HCT116 (cell line): ENCODE results near the gene NXN. TPM values are rescaled to one million over a fixed set of nuclear protein-coding genes. Genes with fewer than 3 reads are reported as not detected.

ENCODE experiments used
- ATAC-seq: fragments of 200-7000 bp; cut with Tn5 transposase; 2 replicates; pipeline ENCODE4 v1.9.1; 2020; ENCODE audit warnings: mild to moderate bottlenecking, moderate library complexity
- BruUV-seq: library from RNA; stranded (reverse); fragments of 400-500 nt; replicated peaks from 2 replicates; lab custom pipeline; 2021; lab: Mats Ljungman, UMichigan
- CTCF ChIA-PET: fragments of 300-600 bp; sonication (Branson Sonifier 250); formaldehyde crosslinking; loops from one replicate; lab custom pipeline; 2021; ENCODE audit warnings: antibody characterized with exemption; lab: Charles Lee
- POLR2A ChIA-PET: fragments of 300-600, 350-600 bp; sonication (Branson Sonifier 250); formaldehyde crosslinking; loops from one replicate; lab custom pipeline; 2021; ENCODE audit warnings: antibody characterized with exemption; lab: Charles Lee
- RAD21 ChIA-PET, 2 experiments: fragments of 300-600 bp; sonication (Branson Sonifier 250); formaldehyde crosslinking; loops; one replicate each; lab custom pipeline; 2023; ENCODE audit warnings: low total read pairs in 2 of 2; ENCODE audit not compliant: uncharacterized antibody in 2 of 2, unreplicated experiment in 2 of 2, low non-redundant PET in 1 of 2; lab: Charles Lee
- DNase-seq: peaks from one replicate; pipeline ENCODE4 v3.0.0-alpha.2; 2010; ENCODE audit warnings: low read depth, low spot score
- H2AFZ ChIP-seq: fragments of 200-600 bp; shearing (Covaris generic), sonication (generic); 2 replicates; pipeline ENCODE4 v1.6.1; 2017; ENCODE audit warnings: low read depth, mixed run types, mixed read lengths, antibody characterized with exemption, low read length; ENCODE audit not compliant: poor library complexity, severe bottlenecking
- H3K27ac ChIP-seq: 2 replicates; pipeline ENCODE4 v1.5.1; 2012; ENCODE audit warnings: low read depth, low read length
- H3K27me3 ChIP-seq: fragments of 200-600 bp; sonication (generic); 2 replicates; pipeline ENCODE4 v1.6.1; 2016; ENCODE audit warnings: mixed run types, low read length, mixed read lengths; ENCODE audit not compliant: insufficient read depth
- H3K36me3 ChIP-seq, 2 experiments: fragments of 200-500 bp in 1 of 2; fragments of 200-600 bp in 1 of 2; sonication (Bioruptor generic) in 1 of 2; sonication (generic) in 1 of 2; 2 replicates each; pipeline versions ENCODE4 v1.5.1 to v1.6.1; 2014 to 2016; ENCODE audit warnings: low read length in 2 of 2, inconsistent platforms in 1 of 2, mixed read lengths in 1 of 2, mixed run types in 1 of 2; ENCODE audit not compliant: insufficient read depth in 2 of 2, control insufficient read depth in 1 of 2
- H3K4me1 ChIP-seq, 2 experiments: fragments of 200-600 bp in 1 of 2; sonication (generic) in 1 of 2; 2 replicates each; pipeline versions ENCODE4 v1.5.1 to v1.6.1; 2012 to 2017; ENCODE audit warnings: low read length in 2 of 2, inconsistent platforms in 1 of 2, mild to moderate bottlenecking in 1 of 2, mixed read lengths in 1 of 2, mixed run types in 1 of 2, moderate library complexity in 1 of 2; ENCODE audit not compliant: insufficient read depth in 2 of 2, control insufficient read depth in 1 of 2
- H3K4me2 ChIP-seq: fragments of 200-600 bp; sonication (generic); 2 replicates; pipeline ENCODE4 v1.6.1; 2017; ENCODE audit warnings: mixed run types, low read length, mixed read lengths
- H3K4me3 ChIP-seq, 2 experiments: fragments of 200-600 bp in 1 of 2; sonication (generic) in 1 of 2; replicated peaks in 1 of 2; 2 replicates each; pipeline ENCODE4 v1.5.1; 2011 to 2016; ENCODE audit warnings: low read length in 2 of 2, control low read depth in 1 of 2, low read depth in 1 of 2, mild to moderate bottlenecking in 1 of 2, mixed read lengths in 1 of 2, mixed run types in 1 of 2
- H3K79me2 ChIP-seq: fragments of 200-600 bp; sonication (generic); 2 replicates; pipeline ENCODE4 v1.6.1; 2017; ENCODE audit warnings: mild to moderate bottlenecking, mixed run types, low read length, moderate library complexity, mixed read lengths; ENCODE audit not compliant: insufficient read depth
- H3K9ac ChIP-seq: fragments of 200-600 bp; sonication (generic); 2 replicates; pipeline ENCODE4 v1.6.1; 2016; ENCODE audit warnings: low read length, mixed read lengths
- H3K9me2 ChIP-seq: fragments of 200-600 bp; sonication (generic), shearing (Covaris generic); 2 replicates; pipeline ENCODE4 v1.6.1; 2017; ENCODE audit warnings: mixed run types, mild to moderate bottlenecking, moderate library complexity; ENCODE audit not compliant: insufficient read depth
- H3K9me3 ChIP-seq, 2 experiments: fragments of 200-500 bp in 1 of 2; fragments of 200-600 bp in 1 of 2; sonication (Bioruptor generic) in 1 of 2; sonication (generic) in 1 of 2; 2 replicates each; pipeline ENCODE4 v1.6.1; 2014 to 2017; ENCODE audit warnings: low read length in 2 of 2, mixed read lengths in 2 of 2, inconsistent platforms in 1 of 2, low read depth in 1 of 2, mild to moderate bottlenecking in 1 of 2, mixed run types in 1 of 2, moderate library complexity in 1 of 2; ENCODE audit not compliant: control insufficient read depth in 1 of 2, insufficient read depth in 1 of 2
- H4K20me1 ChIP-seq: fragments of 200-600 bp; sonication (generic), shearing (Covaris generic); 2 replicates; pipeline ENCODE4 v1.6.1; 2017; ENCODE audit warnings: mixed run types, mild to moderate bottlenecking, moderate library complexity; ENCODE audit not compliant: insufficient read depth
- CTCF ChIP-seq, 3 experiments: fragments of 200-600 bp in 1 of 3; sonication (generic) in 1 of 3; IDR thresholded peaks in 2 of 3; conservative IDR thresholded peaks in 1 of 3; 2 replicates each; pipeline ENCODE4 v1.5.1; 2012 to 2017; ENCODE audit warnings: low read depth in 2 of 3, low read length in 2 of 3, antibody characterized with exemption in 1 of 3, borderline replicate concordance in 1 of 3, control low read depth in 1 of 3, mild to moderate bottlenecking in 1 of 3, mixed read lengths in 1 of 3, mixed run types in 1 of 3, moderate library complexity in 1 of 3; ENCODE audit not compliant: insufficient read depth in 1 of 3
- EGR1 ChIP-seq: IDR thresholded peaks from 2 replicates; pipeline ENCODE4 v1.6.1; 2012; ENCODE audit warnings: low read depth
- ELF1 ChIP-seq: IDR thresholded peaks from 2 replicates; pipeline ENCODE4 v1.6.1; 2012; ENCODE audit warnings: low read depth, borderline replicate concordance
- EZH2phosphoT487 ChIP-seq: fragments of 200-600 bp; IDR thresholded peaks from 2 replicates; pipeline ENCODE4 v1.6.1; 2018; ENCODE audit warnings: antibody characterized with exemption, borderline replicate concordance
- JUND ChIP-seq: IDR thresholded peaks from 2 replicates; pipeline ENCODE4 v1.6.1; 2012
- MAX ChIP-seq: IDR thresholded peaks from 2 replicates; pipeline ENCODE4 v1.6.1; 2012
- POLR2A ChIP-seq: IDR thresholded peaks from 2 replicates; pipeline ENCODE4 v1.7.0; 2011; ENCODE audit warnings: borderline replicate concordance; ENCODE audit not compliant: insufficient read depth, insufficient read length; ENCODE audit errors: extremely low read depth
- POLR2AphosphoS5 ChIP-seq: IDR thresholded peaks from 2 replicates; pipeline ENCODE4 v1.6.1; 2011; ENCODE audit warnings: mild to moderate bottlenecking, low read depth, low read length, moderate library complexity
- RAD21 ChIP-seq: IDR thresholded peaks from 2 replicates; pipeline ENCODE4 v1.6.1; 2012; ENCODE audit warnings: low read depth, mild to moderate bottlenecking
- SRF ChIP-seq: IDR thresholded peaks from 2 replicates; pipeline ENCODE4 v1.6.1; 2012; ENCODE audit warnings: low read depth
- TCF7L2 ChIP-seq: IDR thresholded peaks from 2 replicates; pipeline ENCODE4 v1.7.0; 2011; ENCODE audit warnings: borderline replicate concordance, inconsistent platforms; ENCODE audit not compliant: insufficient read depth, insufficient read length; ENCODE audit errors: extremely low read depth
- YY1 ChIP-seq: IDR thresholded peaks from 2 replicates; pipeline ENCODE4 v1.6.1; 2011; ENCODE audit warnings: low read length, low read depth, moderate library complexity, mild to moderate bottlenecking; ENCODE audit not compliant: insufficient replicate concordance; ENCODE audit errors: extremely low read depth
- ZBTB33 ChIP-seq: IDR thresholded peaks from 2 replicates; pipeline ENCODE4 v1.6.1; 2011; ENCODE audit warnings: mild to moderate bottlenecking, low read length, moderate library complexity; ENCODE audit not compliant: insufficient replicate concordance; ENCODE audit errors: extremely low read depth
- ZFX ChIP-seq: fragments of 450-650 bp; IDR thresholded peaks from 2 replicates; pipeline ENCODE4 v1.6.1; 2017
- ZNF274 ChIP-seq: fragments of 200-500 bp; sonication (Bioruptor generic); IDR thresholded peaks from 2 replicates; pipeline ENCODE4 v1.6.1; 2014; ENCODE audit warnings: mild to moderate bottlenecking, low read depth, low read length, inconsistent platforms
- intact Hi-C: fragments of 100-400 bp; cut with micrococcal nuclease; formaldehyde crosslinking; loops from 2 replicates; pipeline ENCODE4 v1.10.0; 2022
- total RNA-seq: library from RNA; stranded (reverse); gene quantifications from one replicate; pipeline ENCODE4 v1.2.1, GENCODE V29; 2021; ENCODE audit not compliant: unreplicated experiment

The NXN gene
- total RNA-seq, 1 experiment from 2014 or later, result 83.7 TPM

- DNase-seq, result no peak
- RAD21 ChIA-PET, result no interaction called here
- no TSS peak for BruUV-seq
- H3K27me3 ChIP-seq, result no peaks in the 10 kb centered on the region
- no peak for ATAC-seq
- no peak overlapping the region for H3K27ac ChIP-seq
- H3K9me2 ChIP-seq, result no peaks in the 10 kb centered on the region
- no peak overlapping the region for H3K4me3 ChIP-seq
- intact Hi-C loops, result no loop called here
- H3K9ac ChIP-seq, result no peak overlapping the region
- CTCF ChIA-PET, result no interaction called here
- peaks cover 6 to 25% of the 10 kb centered on the region in 2 experiments for H3K4me1 ChIP-seq
- H2AFZ ChIP-seq, result no peak overlapping the region
- no peaks in the 10 kb centered on the region for H3K36me3 ChIP-seq
- no peak overlapping the region for H3K4me2 ChIP-seq
- POLR2A ChIA-PET, result no interaction called here
- no peaks in the 10 kb centered on the region for H4K20me1 ChIP-seq
- no peaks in the 10 kb centered on the region for H3K9me3 ChIP-seq
- TF ChIP-seq ZBTB33 (no peak), RAD21 (no peak), ZFX (no peak), SRF (no peak), POLR2A (no peak), EZH2phosphoT487 (no peak), EGR1 (no peak), ZNF274 (no peak)
- TF ChIP-seq, all 23 proteins: peak for 0
- H3K79me2 ChIP-seq, result peaks cover 50% of the 10 kb centered on the region
Measured at GRCh38 chr17:863880-864279, 115.7 kb downstream of the NXN start.

- H3K27ac ChIP-seq, result no peak overlapping the region
- no peaks in the 10 kb centered on the region for H3K27me3 ChIP-seq
- no peak overlapping the region for H3K4me3 ChIP-seq
- CTCF ChIA-PET, result no interaction called here
- H2AFZ ChIP-seq, result no peak overlapping the region
- no TSS peak for BruUV-seq
- no peaks in the 10 kb centered on the region for H3K36me3 ChIP-seq
- H4K20me1 ChIP-seq, result no peaks in the 10 kb centered on the region
- RAD21 ChIA-PET, result no interaction called here
- peaks cover 51% of the 10 kb centered on the region for H3K79me2 ChIP-seq
- H3K4me2 ChIP-seq, result no peak overlapping the region
- intact Hi-C loops, result no loop called here
- peaks cover 4 to 23% of the 10 kb centered on the region in 2 experiments; a peak in 3 of 4 replicates for H3K4me1 ChIP-seq
- ATAC-seq (no peak), DNase-seq (no peak)
- no peak overlapping the region for H3K9ac ChIP-seq
- H3K9me2 ChIP-seq, result no peaks in the 10 kb centered on the region
- no peaks in the 10 kb centered on the region for H3K9me3 ChIP-seq
- POLR2A ChIA-PET, result no interaction called here
- no peak for TF ChIP-seq MAX
- no peak for TF ChIP-seq ELF1
- TF ChIP-seq CTCF (IDR thresholded peaks at IDR 0.05 in 2 of 3, conservative IDR thresholded peaks at IDR 0.05 in 1 of 3; ENCODE audit: borderline replicate concordance in 1 of 3, insufficient read depth in 1 of 3, low read depth in 2 of 3, low read length in 2 of 3), result no peak
- TF ChIP-seq ZFX, result no peak
- TF ChIP-seq ZNF274, result no peak
- TF ChIP-seq POLR2AphosphoS5, result no peak
- TF ChIP-seq JUND, result no peak
- TF ChIP-seq TCF7L2, result no peak
- TF ChIP-seq YY1, result no peak
- no peak for TF ChIP-seq SRF
- TF ChIP-seq RAD21, result no peak
- no peak for TF ChIP-seq POLR2A
Measured at GRCh38 chr17:862582-862981, 117.0 kb downstream of the NXN start.
